GM18951 (cell line): ENCODE measurements around the gene TP53I13.

Experiments used
- POLR2A ChIP-seq: IDR thresholded peaks from 4 replicates; pipeline ENCODE4 v1.6.1; 2011; ENCODE audit warnings: mild to moderate bottlenecking; ENCODE audit not compliant: insufficient read length, insufficient read depth; ENCODE audit errors: extremely low read depth
- in situ Hi-C: fragments of 300-500 bp; cut with MboI; formaldehyde crosslinking; loops from one replicate; pipeline ENCODE4 v1.12.0; 2022; ENCODE audit warnings: low sequenced_read_pairs, mixed read lengths, inconsistent platforms; ENCODE audit not compliant: unreplicated experiment

TP53I13 gene

DNA sequence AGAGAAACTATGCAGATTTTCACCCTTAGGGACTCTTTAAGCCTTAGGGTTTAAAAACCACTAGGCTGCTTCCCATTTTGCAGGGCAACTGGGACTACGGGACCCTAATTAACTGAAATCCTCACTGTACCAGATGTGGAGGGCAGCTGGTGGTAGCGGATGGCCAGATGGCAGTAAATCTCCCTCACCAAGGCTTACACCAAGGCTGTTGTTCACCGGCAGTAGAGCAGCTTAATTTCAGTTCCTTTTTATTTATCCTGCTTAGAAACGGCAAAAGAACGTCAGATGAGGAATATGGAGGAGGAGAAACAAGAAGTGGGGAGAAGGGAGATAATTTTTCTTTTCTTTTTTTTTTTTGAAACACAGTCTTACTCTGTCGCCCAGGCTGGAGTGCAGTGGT lies 8.2 kb upstream of the TP53I13 start:
- in situ Hi-C loops, result no loop called here
- no peak for TF ChIP-seq POLR2A

DNA sequence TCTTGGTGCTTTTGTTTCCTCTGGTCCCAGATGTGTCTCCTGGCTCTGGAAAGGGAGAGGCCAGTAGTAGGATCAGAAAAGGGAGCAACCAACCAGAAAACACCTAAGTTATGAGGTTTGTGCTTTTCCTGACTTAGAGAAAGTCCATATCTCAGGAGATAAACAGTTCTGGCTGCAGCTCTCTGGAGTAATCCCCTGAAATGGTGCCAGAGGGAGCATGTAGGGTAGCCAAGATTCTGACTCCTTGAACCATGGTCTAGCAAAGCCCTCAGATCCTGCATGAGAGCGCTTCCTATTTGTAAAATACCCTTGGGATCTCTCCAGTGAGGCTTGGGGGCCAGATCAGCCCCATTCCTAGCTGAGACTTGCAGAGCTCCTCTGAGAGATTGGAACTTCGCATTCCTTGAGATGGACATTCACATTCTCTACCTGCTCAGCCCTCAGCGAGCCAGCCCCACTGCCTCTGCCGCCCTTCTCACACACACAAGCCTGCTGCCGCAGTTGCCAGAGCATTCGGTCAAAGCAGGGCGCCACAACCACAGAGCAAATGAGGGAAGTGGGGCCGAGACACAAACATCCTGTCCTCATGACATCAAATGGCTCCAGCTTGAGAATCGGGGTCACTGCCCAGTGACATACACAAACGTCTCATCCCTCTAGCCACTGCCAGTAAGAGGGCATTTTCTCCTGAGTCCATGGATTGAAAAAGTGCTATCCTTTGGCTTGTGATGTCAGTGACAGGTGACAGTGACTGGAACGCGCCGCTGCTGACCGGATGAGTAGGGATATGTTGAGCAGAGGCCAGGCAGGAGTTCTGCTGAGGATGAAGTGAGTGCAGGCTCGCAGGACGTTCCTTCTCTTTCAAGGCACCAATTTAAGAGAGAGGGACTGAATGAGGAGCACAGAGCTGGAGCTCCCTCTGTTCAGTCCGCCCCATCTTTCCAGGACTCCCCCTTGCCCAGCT lies 6.7 kb upstream of the TP53I13 start:
- in situ Hi-C loops, result no loop called here
- no peak for TF ChIP-seq POLR2A

DNA sequence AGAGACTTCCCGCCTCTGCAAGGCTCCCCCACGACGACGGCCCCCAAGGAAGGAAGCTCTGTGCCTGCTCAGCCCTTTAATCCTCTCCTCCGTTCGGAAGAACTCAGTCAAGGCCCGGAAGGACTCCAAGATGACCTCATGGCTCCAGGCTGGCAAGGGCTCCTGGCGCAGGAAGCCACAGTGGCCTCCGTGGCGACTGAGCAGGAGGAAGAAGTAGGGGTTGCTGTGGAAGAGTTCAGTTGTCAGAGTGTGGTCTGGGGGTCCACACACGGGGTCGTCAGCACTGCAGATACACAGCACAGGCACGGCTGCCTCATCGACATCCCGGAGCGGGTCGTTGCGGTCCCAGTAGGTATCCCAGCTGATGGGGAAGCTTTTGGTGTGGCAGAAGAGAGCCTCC lies 5.9 kb upstream of the TP53I13 start:
- in situ Hi-C loops, result no loop called here

DNA sequence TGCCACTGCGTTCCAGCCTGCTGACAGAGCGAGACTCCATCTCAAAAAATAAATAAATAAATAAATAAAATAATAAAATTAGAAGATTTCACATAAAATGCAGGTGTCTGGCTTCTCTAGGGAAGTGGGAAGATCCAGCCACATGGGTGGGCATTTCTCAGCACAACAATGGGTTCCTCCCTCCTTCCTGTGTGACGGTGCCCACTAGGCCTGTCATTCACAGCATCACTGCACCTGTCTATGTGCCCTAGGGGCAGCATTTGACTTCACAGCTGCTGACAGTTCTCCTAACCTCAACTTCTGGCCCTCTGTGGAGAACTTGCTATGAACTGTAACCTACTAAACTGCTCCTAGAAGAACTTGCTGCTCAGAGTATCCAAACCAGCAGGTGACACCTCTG lies 4.7 kb upstream of the TP53I13 start:
- in situ Hi-C loops, result no loop called here

More for the DNA sequence above, 5.9 kb upstream of the TP53I13 start:
- TF ChIP-seq POLR2A, result no peak

GRCh38 chr17:29565643-29566472 lies 2.6 kb upstream of the TP53I13 start:
- in situ Hi-C loops, result no loop called here
- TF ChIP-seq POLR2A, result no peak

More for the DNA sequence above, 4.7 kb upstream of the TP53I13 start:
- no peak for TF ChIP-seq POLR2A

DNA sequence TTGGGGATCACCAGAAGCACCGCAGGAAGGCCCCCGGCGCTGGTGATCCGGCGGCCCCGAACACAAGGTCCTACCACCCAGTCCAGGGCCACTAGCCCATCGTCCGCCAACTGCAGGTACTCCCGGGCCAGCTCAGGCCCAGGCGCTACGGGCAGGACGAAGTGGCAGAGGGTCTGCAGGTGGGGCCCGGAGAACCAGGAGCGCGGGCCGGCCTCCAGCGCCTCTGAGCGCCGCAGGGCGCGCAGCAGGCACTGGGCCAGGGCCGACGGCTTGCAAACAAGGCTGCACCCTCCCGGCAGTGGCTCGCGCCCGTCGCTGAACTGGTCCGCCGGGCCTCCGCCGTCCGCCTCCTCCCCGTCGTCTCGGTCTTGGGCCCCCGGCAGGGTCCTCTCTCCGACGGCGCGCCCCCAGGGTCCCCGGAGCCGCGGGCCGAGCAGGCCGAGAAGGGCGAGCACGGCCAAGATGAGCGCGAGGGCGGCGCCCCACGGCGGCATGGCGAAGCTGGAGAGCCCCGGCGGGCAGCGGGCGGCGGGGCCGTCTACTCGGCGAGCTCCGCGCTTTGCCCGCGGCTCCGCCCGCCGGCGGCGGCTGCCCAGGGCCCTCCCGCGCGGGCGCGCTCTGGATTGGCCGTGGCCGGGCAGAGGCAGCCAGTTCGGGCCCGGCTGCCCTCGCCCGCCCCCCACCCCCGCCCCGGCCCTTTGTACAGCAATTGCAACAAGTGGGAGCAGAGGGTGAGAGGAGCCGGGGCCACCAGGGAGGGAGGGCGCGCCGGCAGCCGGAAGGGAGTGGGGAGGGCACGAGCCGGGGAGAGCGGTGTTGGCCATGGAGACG lies 1.8 kb upstream of the TP53I13 start, which contains the start of gene ABHD15:
Gene ABHD15, minus strand, starts transcription at position 565 of the 831 bp plus-strand sequence. Its CDS starts 71 bp downstream, at position 494.
- no peak for TF ChIP-seq POLR2A
- in situ Hi-C loops, result no loop called here

DNA sequence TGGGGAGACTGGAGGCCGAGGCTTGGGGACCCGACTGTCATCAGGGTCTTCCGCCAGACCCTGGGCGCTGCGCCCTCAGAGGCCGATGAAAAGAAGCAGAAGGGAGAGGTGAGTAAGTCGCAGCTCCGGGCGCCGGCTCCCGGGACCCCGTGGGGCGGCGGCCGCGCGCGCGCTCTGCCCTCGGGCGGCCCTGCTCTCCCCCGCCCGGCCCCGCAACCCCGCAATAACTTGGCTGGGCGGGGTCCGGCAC lies 1.3 kb upstream of the TP53I13 start:
- in situ Hi-C loops, result no loop called here
- TF ChIP-seq POLR2A, result no peak

DNA sequence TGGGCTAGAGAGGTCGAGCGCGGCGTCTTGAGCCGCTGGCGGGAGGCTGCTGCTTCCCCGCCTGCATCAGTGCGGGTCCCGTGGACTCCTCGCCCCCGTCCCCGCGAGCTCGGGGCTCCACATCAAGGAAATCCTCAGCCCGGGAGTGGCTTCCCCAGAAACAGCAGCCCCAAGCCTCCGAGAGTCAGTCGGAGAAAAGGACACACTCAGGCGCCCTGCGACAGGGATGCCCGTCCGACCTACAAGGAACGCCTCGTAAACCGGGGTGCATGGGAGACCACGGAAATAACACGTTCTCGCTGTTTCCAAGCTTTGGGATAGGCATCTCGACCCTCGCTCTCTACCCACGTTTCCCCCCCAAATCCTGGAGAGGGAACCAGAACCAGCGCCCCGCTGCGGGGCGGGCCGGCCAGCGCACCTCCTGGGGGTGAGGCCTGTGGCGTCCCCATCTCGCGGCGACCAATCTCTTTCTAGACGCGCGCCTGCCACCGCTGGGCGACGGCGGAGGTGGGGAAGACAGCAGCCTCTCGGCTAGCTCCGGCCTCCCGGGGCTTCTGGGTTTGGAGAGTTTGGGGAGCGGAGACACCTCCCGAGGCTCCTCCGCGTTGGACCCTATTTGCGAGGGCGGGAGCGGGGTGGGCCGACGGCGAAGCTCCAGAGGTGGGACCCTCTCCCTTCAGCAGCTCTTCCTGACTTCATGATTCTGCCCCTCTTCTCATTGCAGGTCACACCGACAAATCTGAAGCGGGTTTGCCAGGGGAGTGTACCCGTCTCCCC lies 759 bp upstream of the TP53I13 start:
- TF ChIP-seq POLR2A, result no peak
- in situ Hi-C loops, result no loop called here

DNA sequence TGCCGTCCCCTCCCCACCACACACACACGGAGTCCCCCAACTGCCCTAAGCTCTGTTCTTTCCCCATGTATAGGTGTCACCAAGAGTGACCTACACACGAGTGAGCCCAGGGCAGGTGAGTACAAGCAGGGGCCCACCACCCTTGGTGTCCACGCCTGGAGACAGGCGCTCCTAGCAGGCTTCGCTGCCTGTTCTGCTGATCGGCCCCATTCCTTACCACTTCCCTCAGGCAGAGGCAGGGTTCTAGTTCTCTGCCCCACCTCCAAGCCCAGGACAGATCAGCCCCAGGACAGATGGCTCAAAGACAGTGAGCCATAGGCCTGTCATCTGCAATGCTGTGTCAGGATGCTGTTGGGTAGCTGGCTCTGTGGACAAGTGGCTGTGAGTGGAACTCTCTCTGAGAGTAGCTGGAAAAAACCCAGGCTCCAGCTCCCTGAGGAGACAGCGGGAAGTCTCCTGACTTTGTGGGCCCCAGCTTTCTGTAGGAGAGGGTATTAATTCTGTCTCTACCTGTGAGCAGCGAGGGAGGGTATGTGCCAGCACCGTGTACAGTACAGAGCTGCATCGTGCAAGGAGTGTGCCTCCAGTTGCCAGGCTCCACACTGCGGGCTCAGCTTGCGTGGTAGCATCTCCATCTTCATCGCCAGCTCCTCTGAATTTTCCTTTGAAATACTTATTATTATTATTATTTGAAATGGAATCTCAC lies 897 bp downstream of the TP53I13 start:
- TF ChIP-seq POLR2A, result no peak
- in situ Hi-C loops, result no loop called here

DNA sequence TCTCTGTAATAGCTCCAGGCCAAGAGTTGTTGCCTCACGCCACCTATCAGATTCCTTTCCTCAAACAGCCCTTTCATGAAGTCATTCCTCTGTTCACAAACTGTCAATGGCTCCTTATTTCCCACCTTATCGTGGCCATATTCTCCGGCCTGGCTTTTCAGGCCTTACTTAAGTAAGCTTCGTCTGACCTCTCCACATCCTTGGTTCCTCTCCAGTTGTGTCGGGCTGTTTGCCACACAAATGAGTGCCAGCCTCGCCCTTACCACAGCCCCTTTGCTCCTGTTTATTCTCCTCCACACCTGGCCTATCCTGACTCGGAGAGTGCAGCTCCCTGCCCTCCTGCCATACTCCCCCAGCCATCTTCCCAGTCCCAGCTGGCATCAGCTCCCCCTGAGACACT lies 2.0 kb downstream of the TP53I13 start:
- no peak for TF ChIP-seq POLR2A
- in situ Hi-C loops, result no loop called here

GRCh38 chr17:29571486-29571882 lies 3.0 kb downstream of the TP53I13 start:
- no peak for TF ChIP-seq POLR2A

More at GRCh38 chr17:29571486-29571882, 3.0 kb downstream of the TP53I13 start:
- in situ Hi-C loops, result no loop called here
